BJ (cell line): ENCODE data around the gene SPANXC. TPM values are rescaled to one million over a fixed set of nuclear protein-coding genes. Genes with fewer than 3 reads are reported as not detected.

Source experiments
- CTCF ChIA-PET: fragments of 350-600 bp; formaldehyde crosslinking; extraction: SDS; loops from one replicate; lab custom pipeline; 2021; ENCODE audit warnings: antibody characterized with exemption, inconsistent platforms; lab: Yijun Ruan, JAX
- POLR2A ChIA-PET: fragments of 300-600 bp; sonication (Branson Sonifier 250); formaldehyde crosslinking; extraction: SDS; loops from one replicate; lab custom pipeline; 2021; ENCODE audit warnings: antibody characterized with exemption; lab: Charles Lee
- DNase-seq: peaks from one replicate; pipeline ENCODE4 v3.0.0-alpha.2; 2011; ENCODE audit warnings: low read depth
- H3K27me3 ChIP-seq: 2 replicates; pipeline ENCODE4 v1.6.0; 2011; ENCODE audit warnings: low read length; ENCODE audit not compliant: control insufficient read depth, insufficient read depth
- H3K36me3 ChIP-seq: 2 replicates; pipeline ENCODE4 v1.5.1; 2011; ENCODE audit warnings: low read length; ENCODE audit not compliant: control insufficient read depth, insufficient read depth
- H3K4me3 ChIP-seq: 2 replicates; pipeline ENCODE4 v1.5.1; 2011; ENCODE audit warnings: low read depth, mild to moderate bottlenecking, control low read depth, low read length
- polyA plus RNA-seq: library from polyadenylated mRNA; depleted of rRNA; stranded (reverse); fragments of >200 nt; gene quantifications from 2 replicates; pipeline ENCODE4 v1.2.3, GENCODE V29; 2011; rRNA removed
- TF ChIP-seq, protein P1 (sequence below): IDR thresholded peaks from 2 replicates; pipeline ENCODE4 v1.5.1; 2011; ENCODE audit warnings: low read depth, mild to moderate bottlenecking, control low read depth, inconsistent platforms, low read length, moderate library complexity; ENCODE audit not compliant: insufficient read depth

Gene SPANXC
- polyA plus RNA-seq, 1 experiment = not detected

DNA sequence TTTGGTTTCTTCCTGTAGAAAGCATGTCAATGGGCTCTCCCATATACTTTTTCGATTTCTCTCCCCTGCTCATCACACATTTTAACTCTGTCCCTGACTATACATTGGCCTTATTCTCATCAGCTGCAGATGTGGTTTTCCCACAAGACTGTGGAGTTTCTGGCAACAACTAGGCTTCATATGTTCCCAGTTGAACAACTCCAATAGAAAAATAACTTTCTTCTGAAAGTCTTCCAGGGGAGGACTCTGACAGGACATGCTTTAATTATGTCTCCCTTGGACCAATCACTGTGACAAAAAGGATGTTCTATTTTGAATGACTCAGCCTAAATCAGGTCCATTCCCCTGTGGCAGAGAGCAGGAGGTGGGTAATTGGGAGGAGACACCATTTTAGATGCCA, 28.1 kb downstream of the SPANXC start:
- CTCF ChIA-PET = no interaction called here
- H3K27me3 ChIP-seq = no peaks in the 10 kb centered on the region
- POLR2A ChIA-PET = no interaction called here
- no peaks in the 10 kb centered on the region for H3K36me3 ChIP-seq
- no peak for DNase-seq
- TF ChIP-seq, protein P1, sequence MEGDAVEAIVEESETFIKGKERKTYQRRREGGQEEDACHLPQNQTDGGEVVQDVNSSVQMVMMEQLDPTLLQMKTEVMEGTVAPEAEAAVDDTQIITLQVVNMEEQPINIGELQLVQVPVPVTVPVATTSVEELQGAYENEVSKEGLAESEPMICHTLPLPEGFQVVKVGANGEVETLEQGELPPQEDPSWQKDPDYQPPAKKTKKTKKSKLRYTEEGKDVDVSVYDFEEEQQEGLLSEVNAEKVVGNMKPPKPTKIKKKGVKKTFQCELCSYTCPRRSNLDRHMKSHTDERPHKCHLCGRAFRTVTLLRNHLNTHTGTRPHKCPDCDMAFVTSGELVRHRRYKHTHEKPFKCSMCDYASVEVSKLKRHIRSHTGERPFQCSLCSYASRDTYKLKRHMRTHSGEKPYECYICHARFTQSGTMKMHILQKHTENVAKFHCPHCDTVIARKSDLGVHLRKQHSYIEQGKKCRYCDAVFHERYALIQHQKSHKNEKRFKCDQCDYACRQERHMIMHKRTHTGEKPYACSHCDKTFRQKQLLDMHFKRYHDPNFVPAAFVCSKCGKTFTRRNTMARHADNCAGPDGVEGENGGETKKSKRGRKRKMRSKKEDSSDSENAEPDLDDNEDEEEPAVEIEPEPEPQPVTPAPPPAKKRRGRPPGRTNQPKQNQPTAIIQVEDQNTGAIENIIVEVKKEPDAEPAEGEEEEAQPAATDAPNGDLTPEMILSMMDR = no peak
- H3K4me3 ChIP-seq = no peak overlapping the region

DNA sequence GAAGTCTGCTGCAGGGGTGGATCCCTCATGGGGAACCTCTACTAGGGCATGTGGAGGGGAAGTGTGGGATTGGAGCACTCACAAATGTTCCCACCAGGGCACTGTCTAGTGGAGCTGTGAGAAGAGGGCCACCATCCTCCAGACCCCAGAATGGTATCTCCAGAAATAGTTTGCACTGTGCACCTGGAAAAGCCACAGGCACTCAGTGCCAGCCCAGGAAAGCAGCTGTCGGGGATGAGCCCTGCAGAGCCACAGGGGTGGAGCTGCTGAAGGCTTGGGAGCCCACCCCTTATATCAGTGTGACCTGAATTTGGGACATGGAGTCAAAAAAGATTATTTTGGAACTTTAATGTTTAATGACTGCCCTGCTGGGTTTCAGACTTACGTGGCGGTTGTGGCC, 40.4 kb downstream of the SPANXC start:
- Histone ChIP-seq H3K27me3 (no peaks in the 10 kb centered on the region), H3K36me3 (no peaks in the 10 kb centered on the region), H3K4me3 (no peak overlapping the region)
- POLR2A ChIA-PET = no interaction called here
- CTCF ChIA-PET = no interaction called here
- TF ChIP-seq, protein P1 = no peak
- DNase-seq = no peak

Other genes with a start within 250 kb of the SPANXC start
- not detected in 2 replicates for gene SPANXB1, start 239.9 kb downstream of the SPANXC start, polyA plus RNA-seq
- 5.8 and 9.0 TPM in 2 replicates for gene LDOC1, start 65.4 kb downstream of the SPANXC start, polyA plus RNA-seq